ENCODE data around the gene SPCS3. TPM values are rescaled to one million over a fixed set of nuclear protein-coding genes. Genes with fewer than 3 reads are reported as not detected.

SPCS3 gene
- total and polyA plus RNA-seq, 2 experiments from 2014 or later, result 62.5 to 79.9 TPM

- no peaks in the 10 kb centered on the region for H3K27me3 ChIP-seq (ENCODE audit: insufficient read depth)
- H3K9me2 ChIP-seq (ENCODE audit: insufficient read depth), result no peaks in the 10 kb centered on the region
- Mint-ChIP-seq H3K9me3 (no peaks in the 10 kb centered on the region; the same call in 2 of the 3 replicates), H3K27me3 (ENCODE audit: insufficient read depth, low read depth, poor library complexity) (no peaks in the 10 kb centered on the region), H3K4me1 (peaks cover 6% of the 10 kb centered on the region; the same call in 2 of the 3 replicates), H3K4me3 (no peak overlapping the region), H3K36me3 (ENCODE audit: low read depth) (no peaks in the 10 kb centered on the region), H3K27ac (no peak overlapping the region)
- no peak overlapping the region for H2AFZ ChIP-seq
- no peak for ATAC-seq
- H4K20me1 ChIP-seq (replicated peaks; ENCODE audit: insufficient read depth), result no peaks in the 10 kb centered on the region
- H3K4me3 ChIP-seq, result no peak overlapping the region
- DNase-seq (ENCODE audit: low spot score), result no peak
- H3F3A ChIP-seq (replicated peaks; ENCODE audit: low read depth), result no peaks in the 10 kb centered on the region
- peaks cover 13% of the 10 kb centered on the region for H3K4me1 ChIP-seq (ENCODE audit: insufficient read depth)
- H3K27ac ChIP-seq (ENCODE audit: low read depth), result no peak overlapping the region
- H3K4me2 ChIP-seq, result no peak overlapping the region
- H3K36me3 ChIP-seq (ENCODE audit: insufficient read depth), result no peaks in the 10 kb centered on the region
- no peaks in the 10 kb centered on the region for H3K79me2 ChIP-seq (replicated peaks; ENCODE audit: insufficient read depth)
- TF ChIP-seq STAT1 (IDR thresholded peaks at IDR 0.05; ENCODE audit: unreplicated experiment) (no peak), POLR2AphosphoS5 (IDR thresholded peaks at IDR 0.05; ENCODE audit: low read depth) (no peak), NANOG (IDR thresholded peaks at IDR 0.05; ENCODE audit: borderline replicate concordance) (no peak), ZNF114 (CRISPR knock-in tag; IDR thresholded peaks at IDR 0.05) (no peak), JUNB (IDR thresholded peaks at IDR 0.05; ENCODE audit: unreplicated experiment) (no peak), REST (IDR thresholded peaks at IDR 0.05; ENCODE audit: unreplicated experiment) (no peak), ZNF462 (CRISPR knock-in tag; IDR thresholded peaks at IDR 0.05) (no peak)
Observed at GRCh38 chr4:176292920-176293319, 26.8 kb upstream of the SPCS3 start.

All from GM23338 (cell line).